ENCODE results near the gene ARMC10. TPM values are rescaled to one million over a fixed set of nuclear protein-coding genes. Genes with fewer than 3 reads are reported as not detected.
"Not testable (repeated sequence)": the region's sequence is repeated elsewhere in the genome, so short reads cannot be mapped to it uniquely, and the experiment has no call there.

Gene ARMC10
- total RNA-seq, 1 experiment from 2014 or later: 66.0 TPM

- Histone ChIP-seq H3K4me2 (no peak overlapping the region), H4K20me1 (ENCODE audit: insufficient read depth) (0 out of 2 replicates have a peak, but pooled peaks cover 2% of the 10 kb centered on the region), H3K79me2 (ENCODE audit: low read depth) (no peaks in the 10 kb centered on the region), H3F3A (ENCODE audit: insufficient read depth, low read depth) (no peaks in the 10 kb centered on the region), H3K27me3 (ENCODE audit: insufficient read depth, low read depth) (no peaks in the 10 kb centered on the region), H3K36me3 (ENCODE audit: low read depth) (peaks cover 25% of the 10 kb centered on the region; the same call in 1 of the 2 replicates), H2AFZ (no peak overlapping the region), H3K9me3 (ENCODE audit: insufficient read depth, low read depth) (no peaks in the 10 kb centered on the region), H3K27ac (no peak overlapping the region), H3K4me3 (no peak overlapping the region), H3K9me2 (ENCODE audit: insufficient read depth) (no peaks in the 10 kb centered on the region), H3K4me1 (replicated peaks; ENCODE audit: insufficient read depth) (no peaks in the 10 kb centered on the region)
- BruUV-seq (replicated peaks): no TSS peak
- intact Hi-C loops (cut with micrococcal nuclease; ENCODE audit: unreplicated experiment): loop anchor here (10.0 kb wide), 1 partner anchor 201 kb away; the partner anchor contains the start of gene PMPCB
- ChIA-PET CTCF (no interaction called here), POLR2A (ENCODE audit: unreplicated experiment) (no interaction called here)
- TF ChIP-seq CTCF (conservative IDR thresholded peaks at IDR 0.05): no peak
- no peak for TF ChIP-seq EZH2 (IDR thresholded peaks at IDR 0.05; ENCODE audit: low read depth)
- DNase-seq: no peak
These were observed 19.2 kb downstream of the ARMC10 start for GRCh38 chr7:103094102-103094501.

- H3K4me3 ChIP-seq; H3F3A ChIP-seq (ENCODE audit: insufficient read depth, low read depth); H3K27me3 ChIP-seq (ENCODE audit: insufficient read depth, low read depth); H3K4me1 ChIP-seq (replicated peaks; ENCODE audit: insufficient read depth); H3K4me2 ChIP-seq; BruUV-seq (replicated peaks); CTCF ChIA-PET; H4K20me1 ChIP-seq (ENCODE audit: insufficient read depth); H2AFZ ChIP-seq; H3K79me2 ChIP-seq (ENCODE audit: low read depth); DNase-seq; H3K9me2 ChIP-seq (ENCODE audit: insufficient read depth); H3K27ac ChIP-seq; H3K9me3 ChIP-seq (ENCODE audit: insufficient read depth, low read depth): not testable (repeated sequence)
- POLR2A ChIA-PET (ENCODE audit: unreplicated experiment): interaction anchor here (0.6 kb wide), 1 partner anchor 33 kb away, joined by 16 read pairs; no protein-coding TSS in a partner anchor
- H3K36me3 ChIP-seq (ENCODE audit: low read depth): 0 out of 2 replicates have a peak, but pooled peaks cover 20% of the 10 kb centered on the region
- intact Hi-C loops (cut with micrococcal nuclease; ENCODE audit: unreplicated experiment): loop anchor here (10.0 kb wide), 1 partner anchor 199 kb away; the partner anchor contains the start of gene PMPCB
These were observed 20.6 kb downstream of the ARMC10 start for GRCh38 chr7:103095558-103095957.

GRCh38 chr7:103097041-103097440 lies 22.1 kb downstream of the ARMC10 start:
- Histone ChIP-seq H3K27ac (no peak overlapping the region), H3K27me3 (ENCODE audit: insufficient read depth, low read depth) (no peaks in the 10 kb centered on the region), H3K79me2 (ENCODE audit: low read depth) (no peaks in the 10 kb centered on the region), H3K9me2 (ENCODE audit: insufficient read depth) (no peaks in the 10 kb centered on the region), H3K4me3 (no peak overlapping the region), H3K4me1 (replicated peaks; ENCODE audit: insufficient read depth) (no peaks in the 10 kb centered on the region), H3K4me2 (no peak overlapping the region), H3K9me3 (ENCODE audit: insufficient read depth, low read depth) (no peaks in the 10 kb centered on the region), H4K20me1 (ENCODE audit: insufficient read depth) (0 out of 2 replicates have a peak, but pooled peaks cover 2% of the 10 kb centered on the region), H2AFZ (no peak overlapping the region), H3K36me3 (ENCODE audit: low read depth) (0 out of 2 replicates have a peak, but pooled peaks cover 20% of the 10 kb centered on the region), H3F3A (ENCODE audit: insufficient read depth, low read depth) (no peaks in the 10 kb centered on the region)
- no TSS peak for BruUV-seq (replicated peaks)
- TF ChIP-seq CTCF (conservative IDR thresholded peaks at IDR 0.05) (no peak), EZH2 (IDR thresholded peaks at IDR 0.05; ENCODE audit: low read depth) (no peak)
- intact Hi-C loops (cut with micrococcal nuclease; ENCODE audit: unreplicated experiment): loop anchor here (10.0 kb wide), 1 partner anchor 198 kb away; the partner anchor contains the start of gene PMPCB
- ChIA-PET CTCF (no interaction called here), POLR2A (ENCODE audit: unreplicated experiment) (no interaction called here)
- no peak for DNase-seq

- TF ChIP-seq EZH2 (IDR thresholded peaks at IDR 0.05; ENCODE audit: low read depth) (no peak), CTCF (conservative IDR thresholded peaks at IDR 0.05) (no peak)
- no peak overlapping the region for H2AFZ ChIP-seq
- no peaks in the 10 kb centered on the region for H3K79me2 ChIP-seq (ENCODE audit: low read depth)
- 0 out of 2 replicates have a peak, but pooled peaks cover 2% of the 10 kb centered on the region for H3F3A ChIP-seq (ENCODE audit: insufficient read depth, low read depth)
- no peaks in the 10 kb centered on the region for H3K9me2 ChIP-seq (ENCODE audit: insufficient read depth)
- DNase-seq: no peak
- no peak overlapping the region for H3K4me2 ChIP-seq
- H3K4me1 ChIP-seq (replicated peaks; ENCODE audit: insufficient read depth): no peaks in the 10 kb centered on the region
- H3K27me3 ChIP-seq (ENCODE audit: insufficient read depth, low read depth): no peaks in the 10 kb centered on the region
- H3K4me3 ChIP-seq: no peak overlapping the region
- ChIA-PET POLR2A (ENCODE audit: unreplicated experiment) (no interaction called here), CTCF (no interaction called here)
- peaks cover 21% of the 10 kb centered on the region; the same call in 1 of the 2 replicates for H3K36me3 ChIP-seq (ENCODE audit: low read depth)
- H3K9me3 ChIP-seq (ENCODE audit: insufficient read depth, low read depth): no peaks in the 10 kb centered on the region
- intact Hi-C loops (cut with micrococcal nuclease; ENCODE audit: unreplicated experiment): no loop called here
- H4K20me1 ChIP-seq (ENCODE audit: insufficient read depth): no peaks in the 10 kb centered on the region
- no peak overlapping the region for H3K27ac ChIP-seq
- no TSS peak for BruUV-seq (replicated peaks)
These were observed 25.4 kb downstream of the ARMC10 start for GRCh38 chr7:103100348-103100747.
